GM21723 (cell line): Measurements from ENCODE around the gene GNB2.
"Not testable (repeated sequence)": the region's sequence is repeated elsewhere in the genome, so short reads cannot be mapped to it uniquely, and the experiment has no call there.

ENCODE experiments used
- ATAC-seq: cut with Tn5 transposase; IDR thresholded peaks from one replicate; pipeline ENCODE4 v1.9.1; 2021; ENCODE audit warnings: mild to moderate bottlenecking, moderate library complexity; ENCODE audit not compliant: unreplicated experiment

Gene GNB2

GRCh38 chr7:100693312-100694097 lies 20.0 kb downstream of the GNB2 start:
- ATAC-seq: no peak

- no peak for ATAC-seq
Observed at GRCh38 chr7:100694098-100694745, 20.7 kb downstream of the GNB2 start, which contains the start of gene GIGYF1. TSS of gene GIGYF1 (minus strand) at chr7:100694250. CDS start at chr7:100688238, 6,012 bp downstream.

GRCh38 chr7:100696123-100696521 lies 22.6 kb downstream of the GNB2 start:
- ATAC-seq: no peak

- no peak for ATAC-seq
Observed at GRCh38 chr7:100699018-100699417, 25.5 kb downstream of the GNB2 start.

GRCh38 chr7:100701089-100701488 lies 27.5 kb downstream of the GNB2 start:
- not testable (repeated sequence) for ATAC-seq

GRCh38 chr7:100705320-100705752 lies 31.8 kb downstream of the GNB2 start:
- peak; percentile 68 for ATAC-seq

GRCh38 chr7:100705753-100706671 lies 32.5 kb downstream of the GNB2 start, which contains the start of gene POP7:
TSS of gene POP7 (plus strand) at chr7:100706121. CDS start at chr7:100706831, 710 bp downstream.
- ATAC-seq: peak; percentile 87

GRCh38 chr7:100706672-100707311 lies 33.3 kb downstream of the GNB2 start:
- ATAC-seq: no peak

GRCh38 chr7:100708395-100708794 lies 34.9 kb downstream of the GNB2 start:
- ATAC-seq: no peak

- no peak for ATAC-seq
Observed at GRCh38 chr7:100710452-100710851, 36.9 kb downstream of the GNB2 start.

GRCh38 chr7:100711369-100711768 lies 37.8 kb downstream of the GNB2 start:
- no peak for ATAC-seq

- ATAC-seq: no peak
Observed at GRCh38 chr7:100714725-100715124, 41.2 kb downstream of the GNB2 start.

GRCh38 chr7:100717073-100717472 lies 43.5 kb downstream of the GNB2 start:
- ATAC-seq: not testable (repeated sequence)

- no peak for ATAC-seq
Observed at GRCh38 chr7:100719523-100720278, 46.2 kb downstream of the GNB2 start.

- ATAC-seq: no peak
Observed at GRCh38 chr7:100720279-100720670, 46.7 kb downstream of the GNB2 start, which contains the start of gene EPO. TSS of gene EPO (plus strand) at chr7:100720468. CDS start at chr7:100720981, 513 bp downstream.

GRCh38 chr7:100720671-100721504 lies 47.3 kb downstream of the GNB2 start:
- ATAC-seq: no peak

GRCh38 chr7:100721505-100721812 lies 47.9 kb downstream of the GNB2 start:
- no peak for ATAC-seq

GRCh38 chr7:100722480-100723212 lies 49.1 kb downstream of the GNB2 start:
- ATAC-seq: no peak
